ENCODE data around the gene MGA.
"Not testable (repeated sequence)": the region's sequence is repeated elsewhere in the genome, so short reads cannot be mapped to it uniquely, and the experiment has no call there.

The MGA gene

GRCh38 chr15:41714291-41714690 is 54.1 kb downstream of the MGA start:
- no peak overlapping the region for H3K14ac ChIP-seq (ENCODE audit: low read length)
- no peak overlapping the region for H3K23ac ChIP-seq (ENCODE audit: low read depth, low read length, poor library complexity)
- no peak overlapping the region for H2AK5ac ChIP-seq (ENCODE audit: low read depth, low read length)
- H3K27me3 ChIP-seq (ENCODE audit: control insufficient read depth in 3 of 3, insufficient read depth in 3 of 3, low read depth in 1 of 3, low read length in 3 of 3): no peaks in the 10 kb centered on the region
- no peak overlapping the region for H2BK12ac ChIP-seq (ENCODE audit: low read length)
- no peak for DNase-seq (ENCODE audit: low spot score)
- no peak overlapping the region for H4K91ac ChIP-seq (ENCODE audit: low read depth, low read length, poor library complexity)
- H3K4me3 ChIP-seq (ENCODE audit: low read length in 2 of 2): no peak overlapping the region
- H3K27ac ChIP-seq (replicated peaks; ENCODE audit: low read length): no peak overlapping the region
- no peak overlapping the region for H3K4ac ChIP-seq (ENCODE audit: low read length)
- no peak overlapping the region for H4K8ac ChIP-seq (ENCODE audit: low read depth, low read length)
- no peak overlapping the region for H2BK15ac ChIP-seq (ENCODE audit: low read length)
- no peak overlapping the region for H3K18ac ChIP-seq (ENCODE audit: low read length)
- H3K4me2 ChIP-seq (ENCODE audit: insufficient read depth, low read length, poor library complexity, severe bottlenecking): no peak overlapping the region
- no peaks in the 10 kb centered on the region for H3K79me1 ChIP-seq (ENCODE audit: low read depth, low read length)
- H3K4me1 ChIP-seq (ENCODE audit: control insufficient read depth in 2 of 2, insufficient read depth in 1 of 2, low read depth in 1 of 2, low read length in 2 of 2): no peaks in the 10 kb centered on the region
- no peak overlapping the region for H3K9ac ChIP-seq (ENCODE audit: low read depth, low read length, poor library complexity)
- H2AFZ ChIP-seq (ENCODE audit: low read length): no peak overlapping the region
- no peaks in the 10 kb centered on the region for H3K9me3 ChIP-seq (replicated peaks in 1 of 2; ENCODE audit: control insufficient read depth in 2 of 2, insufficient read depth in 1 of 2, low read depth in 1 of 2, low read length in 2 of 2)
- no peak overlapping the region for H2BK5ac ChIP-seq (ENCODE audit: low read length)
- H2BK120ac ChIP-seq (ENCODE audit: low read depth, low read length): no peak overlapping the region
- WGBS, 2 donors (ENCODE audit: extremely low coverage in 2 of 2, insufficient read length in 2 of 2, insufficient replicate concordance in 1 of 2): no CpG with 5 or more reads among the region's 3 CpGs
- H3K36me3 ChIP-seq (replicated peaks in 1 of 2; ENCODE audit: control insufficient read depth in 2 of 2, insufficient read depth in 2 of 2, low read length in 2 of 2): peaks cover 10 to 66% of the 10 kb centered on the region in 2 donors

DNA sequence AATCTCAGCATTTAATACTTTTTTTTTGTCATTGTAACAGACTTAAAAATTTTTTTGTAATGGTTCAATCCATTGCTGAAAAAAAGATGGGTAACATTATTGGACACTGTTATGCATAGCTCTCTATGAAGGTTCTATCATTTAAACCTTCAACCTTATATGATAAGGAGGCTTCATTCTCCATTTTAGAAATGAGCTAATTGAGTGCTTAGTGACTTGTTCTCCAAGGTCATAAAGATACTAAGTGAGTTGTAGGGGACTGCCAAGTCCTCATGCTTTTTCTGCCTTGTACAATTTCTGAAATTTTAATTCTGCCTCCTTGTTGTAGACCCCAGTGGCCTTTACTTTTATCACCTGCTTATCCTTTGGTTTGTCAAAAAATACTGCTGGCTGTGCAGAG is 56.7 kb downstream of the MGA start:
- Histone ChIP-seq H3K4me2 (ENCODE audit: insufficient read depth, low read length, poor library complexity, severe bottlenecking) (no peak overlapping the region), H3K23ac (ENCODE audit: low read depth, low read length, poor library complexity) (no peak overlapping the region), H2AK5ac (ENCODE audit: low read depth, low read length) (no peak overlapping the region), H3K14ac (ENCODE audit: low read length) (no peak overlapping the region), H3K36me3 (replicated peaks in 1 of 2; ENCODE audit: control insufficient read depth in 2 of 2, insufficient read depth in 2 of 2, low read length in 2 of 2) (peaks cover 2 to 40% of the 10 kb centered on the region in 2 donors), H4K8ac (ENCODE audit: low read depth, low read length) (no peak overlapping the region), H3K4me3 (ENCODE audit: low read length in 2 of 2) (no peak overlapping the region), H2AFZ (ENCODE audit: low read length) (no peak overlapping the region), H3K79me1 (ENCODE audit: low read depth, low read length) (no peaks in the 10 kb centered on the region), H2BK5ac (ENCODE audit: low read length) (no peak overlapping the region), H3K4ac (ENCODE audit: low read length) (no peak overlapping the region), H2BK12ac (ENCODE audit: low read length) (no peak overlapping the region), H2BK15ac (ENCODE audit: low read length) (no peak overlapping the region), H2BK120ac (ENCODE audit: low read depth, low read length) (no peak overlapping the region), H3K27ac (replicated peaks; ENCODE audit: low read length) (no peak overlapping the region), H3K9ac (ENCODE audit: low read depth, low read length, poor library complexity) (no peak overlapping the region), H4K91ac (ENCODE audit: low read depth, low read length, poor library complexity) (no peak overlapping the region), H3K18ac (ENCODE audit: low read length) (no peak overlapping the region), H3K27me3 (ENCODE audit: control insufficient read depth in 3 of 3, insufficient read depth in 3 of 3, low read depth in 1 of 3, low read length in 3 of 3) (no peaks in the 10 kb centered on the region), H3K4me1 (ENCODE audit: control insufficient read depth in 2 of 2, insufficient read depth in 1 of 2, low read depth in 1 of 2, low read length in 2 of 2) (no peaks in the 10 kb centered on the region), H3K9me3 (replicated peaks in 1 of 2; ENCODE audit: control insufficient read depth in 2 of 2, insufficient read depth in 1 of 2, low read depth in 1 of 2, low read length in 2 of 2) (no peaks in the 10 kb centered on the region)
- no peak for DNase-seq (ENCODE audit: low spot score)

DNA sequence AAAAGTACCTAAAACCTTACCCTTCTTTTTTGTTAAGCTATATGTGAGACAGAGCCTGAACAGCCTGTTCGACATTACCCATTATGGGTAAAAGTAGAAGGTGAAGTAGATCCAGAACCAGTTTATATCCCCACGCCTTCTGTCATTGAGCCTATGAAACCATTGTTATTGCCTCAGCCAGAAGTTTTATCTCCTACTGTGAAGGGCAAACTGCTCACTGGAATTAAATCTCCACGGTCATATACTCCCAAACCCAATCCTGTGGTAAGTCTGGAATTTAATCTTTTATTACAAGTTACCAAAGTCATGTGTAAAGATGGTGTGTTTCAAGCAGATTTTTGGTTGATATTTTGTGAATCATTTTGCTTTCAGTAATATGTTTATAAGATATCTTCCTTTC is 66.9 kb downstream of the MGA start:
- Histone ChIP-seq H2BK12ac (ENCODE audit: low read length) (no peak overlapping the region), H4K8ac (ENCODE audit: low read depth, low read length) (no peak overlapping the region), H3K9me3 (replicated peaks in 1 of 2; ENCODE audit: control insufficient read depth in 2 of 2, insufficient read depth in 1 of 2, low read depth in 1 of 2, low read length in 2 of 2) (no peaks in the 10 kb centered on the region), H3K27ac (replicated peaks; ENCODE audit: low read length) (no peak overlapping the region), H2AK5ac (ENCODE audit: low read depth, low read length) (no peak overlapping the region), H2BK5ac (ENCODE audit: low read length) (no peak overlapping the region), H3K4me3 (ENCODE audit: low read length in 2 of 2) (no peak overlapping the region), H2BK15ac (ENCODE audit: low read length) (no peak overlapping the region), H3K4ac (ENCODE audit: low read length) (no peak overlapping the region), H3K79me1 (ENCODE audit: low read depth, low read length) (peaks cover 1% of the 10 kb centered on the region), H3K18ac (ENCODE audit: low read length) (no peak overlapping the region), H3K27me3 (ENCODE audit: control insufficient read depth in 3 of 3, insufficient read depth in 3 of 3, low read depth in 1 of 3, low read length in 3 of 3) (no peaks in the 10 kb centered on the region), H4K91ac (ENCODE audit: low read depth, low read length, poor library complexity) (no peak overlapping the region), H3K36me3 (replicated peaks in 1 of 2; ENCODE audit: control insufficient read depth in 2 of 2, insufficient read depth in 2 of 2, low read length in 2 of 2) (peaks cover 1 to 50% of the 10 kb centered on the region in 2 donors), H2AFZ (ENCODE audit: low read length) (no peak overlapping the region), H3K23ac (ENCODE audit: low read depth, low read length, poor library complexity) (no peak overlapping the region), H3K4me1 (ENCODE audit: control insufficient read depth in 2 of 2, insufficient read depth in 1 of 2, low read depth in 1 of 2, low read length in 2 of 2) (no peaks in the 10 kb centered on the region), H2BK120ac (ENCODE audit: low read depth, low read length) (no peak overlapping the region), H3K4me2 (ENCODE audit: insufficient read depth, low read length, poor library complexity, severe bottlenecking) (no peak overlapping the region), H3K9ac (ENCODE audit: low read depth, low read length, poor library complexity) (no peak overlapping the region), H3K14ac (ENCODE audit: low read length) (no peak overlapping the region)
- WGBS, 2 donors (ENCODE audit: extremely low coverage in 2 of 2, insufficient read length in 2 of 2, insufficient replicate concordance in 1 of 2): no CpG with 5 or more reads among the region's 3 CpGs
- DNase-seq (ENCODE audit: low spot score): no peak

- not testable (repeated sequence) for H2BK5ac ChIP-seq (ENCODE audit: low read length); H2AFZ ChIP-seq (ENCODE audit: low read length); H3K4me1 ChIP-seq (ENCODE audit: control insufficient read depth in 2 of 2, insufficient read depth in 1 of 2, low read depth in 1 of 2, low read length in 2 of 2); H4K91ac ChIP-seq (ENCODE audit: low read depth, low read length, poor library complexity); H3K9ac ChIP-seq (ENCODE audit: low read depth, low read length, poor library complexity); H3K14ac ChIP-seq (ENCODE audit: low read length); DNase-seq (ENCODE audit: low spot score); H3K27ac ChIP-seq (replicated peaks; ENCODE audit: low read length); H3K4me2 ChIP-seq (ENCODE audit: insufficient read depth, low read length, poor library complexity, severe bottlenecking); H3K23ac ChIP-seq (ENCODE audit: low read depth, low read length, poor library complexity); H4K8ac ChIP-seq (ENCODE audit: low read depth, low read length); H3K4ac ChIP-seq (ENCODE audit: low read length); H3K79me1 ChIP-seq (ENCODE audit: low read depth, low read length); H2AK5ac ChIP-seq (ENCODE audit: low read depth, low read length); H2BK120ac ChIP-seq (ENCODE audit: low read depth, low read length); H3K27me3 ChIP-seq (ENCODE audit: control insufficient read depth in 3 of 3, insufficient read depth in 3 of 3, low read depth in 1 of 3, low read length in 3 of 3); H3K4me3 ChIP-seq (ENCODE audit: low read length in 2 of 2); H2BK15ac ChIP-seq (ENCODE audit: low read length); H2BK12ac ChIP-seq (ENCODE audit: low read length); H3K9me3 ChIP-seq (replicated peaks in 1 of 2; ENCODE audit: control insufficient read depth in 2 of 2, insufficient read depth in 1 of 2, low read depth in 1 of 2, low read length in 2 of 2); H3K18ac ChIP-seq (ENCODE audit: low read length)
- no CpG with 5 or more reads among the region's 11 CpGs for WGBS, 2 donors (ENCODE audit: extremely low coverage in 2 of 2, insufficient read length in 2 of 2, insufficient replicate concordance in 1 of 2)
- H3K36me3 ChIP-seq (replicated peaks in 1 of 2; ENCODE audit: control insufficient read depth in 2 of 2, insufficient read depth in 2 of 2, low read length in 2 of 2): peaks cover 1 to 59% of the 10 kb centered on the region in 2 donors
These were observed 67.9 kb downstream of the MGA start for GRCh38 chr15:41728061-41728460.

Data from neuronal stem cell (in vitro differentiated cells).